ENCODE results near the gene SLC9C1.

Gene SLC9C1

DNA sequence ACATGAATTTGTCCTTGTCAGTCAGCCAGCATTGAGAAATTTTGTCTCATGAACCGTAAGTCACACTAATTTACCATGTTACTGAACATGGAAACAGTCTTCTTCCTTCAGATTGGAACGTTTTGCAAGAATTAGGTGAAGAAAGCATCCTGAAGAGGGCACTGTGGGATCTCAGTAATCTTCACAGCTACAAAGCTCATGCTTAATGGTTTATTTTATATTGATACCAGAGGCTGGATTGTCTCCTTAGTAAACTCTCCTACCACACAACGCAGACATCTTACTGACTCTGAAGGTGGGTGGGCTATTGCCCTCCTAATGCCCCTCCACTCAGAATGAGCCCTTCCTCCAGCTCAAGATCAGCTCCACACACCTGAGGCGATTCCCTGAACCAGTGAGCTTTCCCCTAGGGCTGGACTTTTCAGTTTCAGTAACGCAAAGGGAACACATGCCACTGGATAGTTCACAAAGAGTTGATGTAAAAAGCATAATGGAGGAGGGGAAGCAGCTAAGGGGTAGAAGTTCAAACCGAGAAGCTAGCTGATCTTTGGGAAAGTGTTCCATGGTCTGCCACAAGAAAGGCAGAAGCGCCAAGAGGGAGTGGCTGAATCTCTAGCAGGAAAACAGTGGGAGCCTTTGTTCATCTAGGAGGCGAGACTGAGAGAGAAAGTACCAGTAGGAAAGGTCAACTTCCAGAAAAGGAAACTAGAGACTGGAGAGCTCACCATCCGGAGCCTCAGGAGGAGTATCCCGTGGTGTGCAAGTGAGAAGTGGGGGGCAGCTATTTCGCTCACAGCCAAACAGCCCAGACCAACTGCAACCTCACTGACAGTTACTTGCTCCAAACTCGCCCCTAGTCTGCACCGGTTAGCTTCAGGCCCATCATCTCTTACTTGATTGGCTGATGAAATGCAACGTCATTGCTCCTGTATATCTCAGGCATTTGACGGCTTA, at the start of gene SLC9C1:
Gene SLC9C1 (minus strand): TSS at position 849 of the 954 bp plus-strand sequence. CDS start 7,425 bp downstream, outside the sequence.
- Histone ChIP-seq H3K27ac (ENCODE audit: low read depth, low read length) (peak within 1 kb of the TSS; percentile 64), H3K4me1 (ENCODE audit: control insufficient read depth, insufficient read depth, low read length) (peaks cover 18% of the 10 kb centered on the region), H3K4me3 (ENCODE audit: low read depth, low read length) (peak within 1 kb of the TSS; percentile 21), H3K9ac (ENCODE audit: low read depth, low read length) (peak within 1 kb of the TSS; percentile 38; the same call in 1 of the 2 replicates), H3K36me3 (ENCODE audit: control insufficient read depth, insufficient read depth, low read length) (no peaks in the 10 kb centered on the region), H3K9me3 (ENCODE audit: control insufficient read depth, insufficient read depth, low read length) (no peaks in the 10 kb centered on the region), H3K27me3 (ENCODE audit: control insufficient read depth, insufficient read depth, low read length) (no peaks in the 10 kb centered on the region)

GRCh38 chr3:112341386-112341785, 47.4 kb upstream of the SLC9C1 start:
- no peak overlapping the region for H3K27ac ChIP-seq (ENCODE audit: low read depth, low read length)
- no peaks in the 10 kb centered on the region for H3K27me3 ChIP-seq (ENCODE audit: control insufficient read depth, insufficient read depth, low read length)
- H3K9me3 ChIP-seq (ENCODE audit: control insufficient read depth, insufficient read depth, low read length), result no peaks in the 10 kb centered on the region
- peaks cover 73% of the 10 kb centered on the region for H3K36me3 ChIP-seq (ENCODE audit: control insufficient read depth, insufficient read depth, low read length)
- no peak overlapping the region for H3K9ac ChIP-seq (ENCODE audit: low read depth, low read length)
- H3K4me1 ChIP-seq (ENCODE audit: control insufficient read depth, insufficient read depth, low read length), result peaks cover 6% of the 10 kb centered on the region; the same call in 1 of the 2 replicates
- no peak overlapping the region for H3K4me3 ChIP-seq (ENCODE audit: low read depth, low read length)

DNA sequence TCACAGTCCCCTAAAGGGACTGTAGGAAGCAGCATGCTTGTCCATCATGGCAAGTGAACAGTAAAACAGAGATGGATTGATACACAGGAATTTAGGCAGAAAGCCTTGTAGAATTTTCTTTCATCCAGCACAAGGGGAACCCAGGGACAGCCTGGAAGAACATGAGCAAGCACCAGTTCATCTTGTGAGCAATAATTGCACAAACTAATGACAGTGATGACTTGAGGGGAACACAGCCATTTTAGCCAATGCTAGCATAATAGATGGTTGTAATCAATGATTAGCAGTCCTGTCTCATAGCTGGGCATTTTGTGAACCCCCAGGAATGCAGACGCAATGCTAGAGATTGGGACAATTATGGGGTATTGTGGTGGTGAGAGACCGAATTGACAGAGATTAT, 45.6 kb upstream of the SLC9C1 start:
- H3K27ac ChIP-seq (ENCODE audit: low read depth, low read length), result no peak overlapping the region
- peaks cover 24% of the 10 kb centered on the region for H3K4me1 ChIP-seq (ENCODE audit: control insufficient read depth, insufficient read depth, low read length)
- no peak overlapping the region for H3K4me3 ChIP-seq (ENCODE audit: low read depth, low read length)
- H3K27me3 ChIP-seq (ENCODE audit: control insufficient read depth, insufficient read depth, low read length), result no peaks in the 10 kb centered on the region
- no peaks in the 10 kb centered on the region for H3K9me3 ChIP-seq (ENCODE audit: control insufficient read depth, insufficient read depth, low read length)
- no peak overlapping the region for H3K9ac ChIP-seq (ENCODE audit: low read depth, low read length)
- H3K36me3 ChIP-seq (ENCODE audit: control insufficient read depth, insufficient read depth, low read length), result peaks cover 68% of the 10 kb centered on the region

DNA sequence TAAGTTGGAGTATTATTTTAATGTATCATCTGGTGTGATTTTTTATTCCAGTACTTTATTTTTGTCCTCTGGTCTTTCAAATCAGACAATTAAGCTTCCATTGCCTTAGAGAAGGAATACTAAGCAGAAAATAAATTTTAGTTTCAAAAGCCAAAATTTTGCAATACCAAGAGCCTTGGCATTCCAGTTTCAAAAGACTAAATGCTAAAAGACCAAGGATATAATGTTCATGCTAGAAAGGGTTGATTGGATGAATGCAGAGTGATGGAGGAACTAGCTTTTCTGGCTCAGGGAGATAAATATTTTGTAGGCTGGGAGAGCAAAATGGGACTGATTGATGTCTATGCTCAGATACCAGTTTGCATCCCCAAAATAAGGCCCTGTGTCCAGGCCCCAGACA, 45.1 kb upstream of the SLC9C1 start:
- peaks cover 64% of the 10 kb centered on the region for H3K36me3 ChIP-seq (ENCODE audit: control insufficient read depth, insufficient read depth, low read length)
- H3K9me3 ChIP-seq (ENCODE audit: control insufficient read depth, insufficient read depth, low read length), result no peaks in the 10 kb centered on the region
- H3K4me3 ChIP-seq (ENCODE audit: low read depth, low read length), result no peak overlapping the region
- no peak overlapping the region for H3K9ac ChIP-seq (ENCODE audit: low read depth, low read length)
- no peak overlapping the region for H3K27ac ChIP-seq (ENCODE audit: low read depth, low read length)
- H3K4me1 ChIP-seq (ENCODE audit: control insufficient read depth, insufficient read depth, low read length), result peaks cover 25% of the 10 kb centered on the region
- no peaks in the 10 kb centered on the region for H3K27me3 ChIP-seq (ENCODE audit: control insufficient read depth, insufficient read depth, low read length)

- Histone ChIP-seq H3K4me1 (ENCODE audit: control insufficient read depth, insufficient read depth, low read length) (peaks cover 25% of the 10 kb centered on the region), H3K9ac (ENCODE audit: low read depth, low read length) (no peak overlapping the region), H3K27ac (ENCODE audit: low read depth, low read length) (no peak overlapping the region), H3K9me3 (ENCODE audit: control insufficient read depth, insufficient read depth, low read length) (no peaks in the 10 kb centered on the region), H3K27me3 (ENCODE audit: control insufficient read depth, insufficient read depth, low read length) (no peaks in the 10 kb centered on the region), H3K36me3 (ENCODE audit: control insufficient read depth, insufficient read depth, low read length) (peaks cover 59% of the 10 kb centered on the region), H3K4me3 (ENCODE audit: low read depth, low read length) (no peak overlapping the region)
These were observed 44.7 kb upstream of the SLC9C1 start for GRCh38 chr3:112338727-112339056.

GRCh38 chr3:112338021-112338726, 44.2 kb upstream of the SLC9C1 start:
- no peaks in the 10 kb centered on the region for H3K9me3 ChIP-seq (ENCODE audit: control insufficient read depth, insufficient read depth, low read length)
- peaks cover 25% of the 10 kb centered on the region for H3K4me1 ChIP-seq (ENCODE audit: control insufficient read depth, insufficient read depth, low read length)
- no peaks in the 10 kb centered on the region for H3K27me3 ChIP-seq (ENCODE audit: control insufficient read depth, insufficient read depth, low read length)
- H3K9ac ChIP-seq (ENCODE audit: low read depth, low read length), result no peak overlapping the region
- no peak overlapping the region for H3K4me3 ChIP-seq (ENCODE audit: low read depth, low read length)
- no peak overlapping the region for H3K27ac ChIP-seq (ENCODE audit: low read depth, low read length)
- H3K36me3 ChIP-seq (ENCODE audit: control insufficient read depth, insufficient read depth, low read length), result peaks cover 55% of the 10 kb centered on the region

DNA sequence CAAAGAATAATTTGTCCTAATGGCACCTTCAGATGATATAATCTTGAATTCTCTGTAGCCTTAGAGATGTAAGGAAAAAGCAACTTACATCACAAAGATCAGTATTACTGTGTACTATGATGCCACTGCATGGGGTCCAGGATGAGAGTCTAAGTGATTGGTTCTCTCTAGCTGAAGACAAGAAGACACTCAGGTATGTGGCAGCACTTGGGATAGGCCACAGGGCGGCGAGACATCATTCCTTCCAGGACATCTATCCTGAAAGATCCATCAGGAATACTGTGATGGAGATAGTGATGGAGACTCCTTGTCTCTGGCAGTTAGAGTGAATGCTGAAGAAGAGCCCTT, 41.4 kb upstream of the SLC9C1 start:
- Histone ChIP-seq H3K4me1 (ENCODE audit: control insufficient read depth, insufficient read depth, low read length) (peaks cover 25% of the 10 kb centered on the region), H3K9ac (ENCODE audit: low read depth, low read length) (no peak overlapping the region), H3K27me3 (ENCODE audit: control insufficient read depth, insufficient read depth, low read length) (no peaks in the 10 kb centered on the region), H3K9me3 (ENCODE audit: control insufficient read depth, insufficient read depth, low read length) (no peaks in the 10 kb centered on the region), H3K4me3 (ENCODE audit: low read depth, low read length) (peak overlapping the region; percentile 70), H3K27ac (ENCODE audit: low read depth, low read length) (peak overlapping the region; percentile 30), H3K36me3 (ENCODE audit: control insufficient read depth, insufficient read depth, low read length) (peaks cover 39% of the 10 kb centered on the region)

GRCh38 chr3:112334691-112335433, 40.8 kb upstream of the SLC9C1 start:
- no peaks in the 10 kb centered on the region for H3K9me3 ChIP-seq (ENCODE audit: control insufficient read depth, insufficient read depth, low read length)
- H3K27ac ChIP-seq (ENCODE audit: low read depth, low read length), result peak overlapping the region; percentile 99
- peak overlapping the region; percentile 70 for H3K4me3 ChIP-seq (ENCODE audit: low read depth, low read length)
- H3K9ac ChIP-seq (ENCODE audit: low read depth, low read length), result peak overlapping the region; percentile 80
- H3K4me1 ChIP-seq (ENCODE audit: control insufficient read depth, insufficient read depth, low read length), result peaks cover 25% of the 10 kb centered on the region
- H3K36me3 ChIP-seq (ENCODE audit: control insufficient read depth, insufficient read depth, low read length), result peaks cover 38% of the 10 kb centered on the region
- no peaks in the 10 kb centered on the region for H3K27me3 ChIP-seq (ENCODE audit: control insufficient read depth, insufficient read depth, low read length)

GRCh38 chr3:112333381-112334317, 39.6 kb upstream of the SLC9C1 start:
- Histone ChIP-seq H3K4me1 (ENCODE audit: control insufficient read depth, insufficient read depth, low read length) (peaks cover 19% of the 10 kb centered on the region), H3K27ac (ENCODE audit: low read depth, low read length) (peak overlapping the region; percentile 99), H3K27me3 (ENCODE audit: control insufficient read depth, insufficient read depth, low read length) (no peaks in the 10 kb centered on the region), H3K9ac (ENCODE audit: low read depth, low read length) (peak overlapping the region; percentile 80), H3K36me3 (ENCODE audit: control insufficient read depth, insufficient read depth, low read length) (peaks cover 27% of the 10 kb centered on the region), H3K9me3 (ENCODE audit: control insufficient read depth, insufficient read depth, low read length) (no peaks in the 10 kb centered on the region), H3K4me3 (ENCODE audit: low read depth, low read length) (peak overlapping the region; percentile 70)

- no peaks in the 10 kb centered on the region for H3K9me3 ChIP-seq (ENCODE audit: control insufficient read depth, insufficient read depth, low read length)
These were observed 39.0 kb upstream of the SLC9C1 start, which contains the start of gene CD200 for GRCh38 chr3:112333002-112333380. CD200 (plus strand) TSS chr3:112333156; CDS start chr3:112333213, 57 bp downstream.

More at GRCh38 chr3:112333002-112333380, 39.0 kb upstream of the SLC9C1 start, which contains the start of gene CD200:
- Histone ChIP-seq H3K4me3 (ENCODE audit: low read depth, low read length) (peak within 1 kb of the TSS; percentile 70), H3K36me3 (ENCODE audit: control insufficient read depth, insufficient read depth, low read length) (peaks cover 23% of the 10 kb centered on the region), H3K9ac (ENCODE audit: low read depth, low read length) (peak within 1 kb of the TSS; percentile 80), H3K27me3 (ENCODE audit: control insufficient read depth, insufficient read depth, low read length) (no peaks in the 10 kb centered on the region), H3K4me1 (ENCODE audit: control insufficient read depth, insufficient read depth, low read length) (peaks cover 19% of the 10 kb centered on the region), H3K27ac (ENCODE audit: low read depth, low read length) (peak within 1 kb of the TSS; percentile 99)
